ENCODE results near the gene PYGO2.
A peak's percentile ranks its signal among the peaks of the same experiment; 100 is the strongest.

The PYGO2 gene

GRCh38 chr1:155002464-155003226, 41.1 kb upstream of the PYGO2 start, which contains the start of gene ZBTB7B:
Gene ZBTB7B (plus strand): TSS chr1:155002802. CDS start chr1:155014661, 11,859 bp downstream.
- no CpG with 5 or more reads among the region's 35 CpGs for WGBS (ENCODE audit: extremely low coverage, insufficient coverage, insufficient read length)
- Histone ChIP-seq H3K36me3 (ENCODE audit: control insufficient read depth in 1 of 2, insufficient read depth in 2 of 2, low read length in 2 of 2) (peaks cover 0 to 7% of the 10 kb centered on the region in 2 experiments), H4K8ac (ENCODE audit: low read depth, low read length) (peak within 1 kb of the TSS; percentile 90), H2BK12ac (ENCODE audit: low read length) (peak within 1 kb of the TSS; percentile 85), H2AFZ (ENCODE audit: insufficient read depth, low read length, poor library complexity) (peak within 1 kb of the TSS; percentile 66), H4K12ac (ENCODE audit: low read depth, low read length) (peak within 1 kb of the TSS; percentile 86), H3K4me3 (ENCODE audit: low read depth, low read length) (peak within 1 kb of the TSS; percentile 93), H3K23ac (ENCODE audit: low read length) (no peak within 1 kb of the TSS), H4K91ac (ENCODE audit: low read depth, low read length) (peak within 1 kb of the TSS; percentile 97), H3K27me3 (ENCODE audit: insufficient read depth, low read length) (no peaks in the 10 kb centered on the region), H2BK5ac (ENCODE audit: low read depth, low read length, poor library complexity) (peak within 1 kb of the TSS; percentile 95), H2BK120ac (ENCODE audit: insufficient read depth, low read length, poor library complexity) (peak within 1 kb of the TSS; percentile 96), H3K4me2 (ENCODE audit: low read length) (peak within 1 kb of the TSS; percentile 98), H3K4ac (ENCODE audit: low read depth, low read length) (peak within 1 kb of the TSS; percentile 98), H3K4me1 (ENCODE audit: control insufficient read depth in 1 of 2, insufficient read depth in 2 of 2, low read length in 2 of 2) (peaks cover 14 to 19% of the 10 kb centered on the region in 2 experiments), H3K27ac (ENCODE audit: low read depth, low read length) (peak within 1 kb of the TSS; percentile 89), H3K79me1 (ENCODE audit: low read length) (peaks cover 36% of the 10 kb centered on the region), H3K79me2 (ENCODE audit: control insufficient read depth, insufficient read depth, low read length, poor library complexity) (peaks cover 18% of the 10 kb centered on the region), H3K9me3 (ENCODE audit: insufficient read depth, low read depth, low read length) (no peaks in the 10 kb centered on the region), H2AK5ac (ENCODE audit: low read length) (peak within 1 kb of the TSS; percentile 96), H3K9ac (ENCODE audit: low read length) (peak within 1 kb of the TSS; percentile 59), H3K14ac (ENCODE audit: low read length) (peak within 1 kb of the TSS; percentile 98), H3K18ac (ENCODE audit: low read length) (peak within 1 kb of the TSS; percentile 97)
- DNase-seq, result peak; percentile 30 to 50

GRCh38 chr1:155001675-155002463, 40.3 kb upstream of the PYGO2 start:
- peak overlapping the region; percentile 87 for H3K27ac ChIP-seq (ENCODE audit: low read depth, low read length)
- no peak overlapping the region for H3K23ac ChIP-seq (ENCODE audit: low read length)
- H3K4me2 ChIP-seq (ENCODE audit: low read length), result peak overlapping the region; percentile 98
- H4K8ac ChIP-seq (ENCODE audit: low read depth, low read length), result peak overlapping the region; percentile 43
- peak overlapping the region; percentile 74 for H2BK12ac ChIP-seq (ENCODE audit: low read length)
- peaks cover 18% of the 10 kb centered on the region for H3K79me2 ChIP-seq (ENCODE audit: control insufficient read depth, insufficient read depth, low read length, poor library complexity)
- H2BK120ac ChIP-seq (ENCODE audit: insufficient read depth, low read length, poor library complexity), result peak overlapping the region; percentile 73
- peak overlapping the region; percentile 14 for H2AFZ ChIP-seq (ENCODE audit: insufficient read depth, low read length, poor library complexity)
- H4K12ac ChIP-seq (ENCODE audit: low read depth, low read length), result no peak overlapping the region
- no peak overlapping the region for H3K4ac ChIP-seq (ENCODE audit: low read depth, low read length)
- H3K36me3 ChIP-seq (ENCODE audit: control insufficient read depth in 1 of 2, insufficient read depth in 2 of 2, low read length in 2 of 2), result peaks cover 0 to 7% of the 10 kb centered on the region in 2 experiments
- H3K4me3 ChIP-seq (ENCODE audit: low read depth, low read length), result peak overlapping the region; percentile 81
- H3K9me3 ChIP-seq (ENCODE audit: insufficient read depth, low read depth, low read length), result no peaks in the 10 kb centered on the region
- no peaks in the 10 kb centered on the region for H3K27me3 ChIP-seq (ENCODE audit: insufficient read depth, low read length)
- H2AK5ac ChIP-seq (ENCODE audit: low read length), result no peak overlapping the region
- H4K91ac ChIP-seq (ENCODE audit: low read depth, low read length), result peak overlapping the region; percentile 76
- DNase-seq, result peak; percentile 98 to 99
- WGBS (ENCODE audit: extremely low coverage, insufficient coverage, insufficient read length), result no CpG with 5 or more reads among the region's 38 CpGs
- peaks cover 36% of the 10 kb centered on the region for H3K79me1 ChIP-seq (ENCODE audit: low read length)
- peak overlapping the region; percentile 59 for H3K9ac ChIP-seq (ENCODE audit: low read length)
- peaks cover 14 to 19% of the 10 kb centered on the region in 2 experiments for H3K4me1 ChIP-seq (ENCODE audit: control insufficient read depth in 1 of 2, insufficient read depth in 2 of 2, low read length in 2 of 2)
- peak overlapping the region; percentile 58 for H3K18ac ChIP-seq (ENCODE audit: low read length)
- peak overlapping the region; percentile 64 for H3K14ac ChIP-seq (ENCODE audit: low read length)
- peak overlapping the region; percentile 85 for H2BK5ac ChIP-seq (ENCODE audit: low read depth, low read length, poor library complexity)

- Histone ChIP-seq H3K9me3 (ENCODE audit: insufficient read depth, low read depth, low read length) (no peaks in the 10 kb centered on the region), H3K18ac (ENCODE audit: low read length) (peak overlapping the region; percentile 5), H3K4me1 (ENCODE audit: control insufficient read depth in 1 of 2, insufficient read depth in 2 of 2, low read length in 2 of 2) (peaks cover 14 to 17% of the 10 kb centered on the region in 2 experiments), H2AK5ac (ENCODE audit: low read length) (no peak overlapping the region), H2BK12ac (ENCODE audit: low read length) (peak overlapping the region; percentile 13), H3K9ac (ENCODE audit: low read length) (peak overlapping the region; percentile 37), H4K12ac (ENCODE audit: low read depth, low read length) (no peak overlapping the region), H3K27me3 (ENCODE audit: insufficient read depth, low read length) (no peaks in the 10 kb centered on the region), H3K79me2 (ENCODE audit: control insufficient read depth, insufficient read depth, low read length, poor library complexity) (peaks cover 18% of the 10 kb centered on the region), H3K36me3 (ENCODE audit: control insufficient read depth in 1 of 2, insufficient read depth in 2 of 2, low read length in 2 of 2) (peaks cover 0 to 3% of the 10 kb centered on the region in 2 experiments), H3K14ac (ENCODE audit: low read length) (peak overlapping the region; percentile 10), H3K4me2 (ENCODE audit: low read length) (peak overlapping the region; percentile 98), H3K4ac (ENCODE audit: low read depth, low read length) (no peak overlapping the region), H3K4me3 (ENCODE audit: low read depth, low read length) (peak overlapping the region; percentile 81), H4K91ac (ENCODE audit: low read depth, low read length) (peak overlapping the region; percentile 76), H4K8ac (ENCODE audit: low read depth, low read length) (peak overlapping the region; percentile 43), H3K79me1 (ENCODE audit: low read length) (peaks cover 36% of the 10 kb centered on the region), H2AFZ (ENCODE audit: insufficient read depth, low read length, poor library complexity) (no peak overlapping the region), H3K27ac (ENCODE audit: low read depth, low read length) (peak overlapping the region; percentile 87), H2BK5ac (ENCODE audit: low read depth, low read length, poor library complexity) (peak overlapping the region; percentile 85), H2BK120ac (ENCODE audit: insufficient read depth, low read length, poor library complexity) (peak overlapping the region; percentile 45), H3K23ac (ENCODE audit: low read length) (no peak overlapping the region)
- no peak for DNase-seq
- WGBS (ENCODE audit: extremely low coverage, insufficient coverage, insufficient read length), result no CpG with 5 or more reads among the region's 11 CpGs
Observed at GRCh38 chr1:155001425-155001674, 39.8 kb upstream of the PYGO2 start.

GRCh38 chr1:155000726-155001424, 39.3 kb upstream of the PYGO2 start:
- peak overlapping the region; percentile 89 for H3K18ac ChIP-seq (ENCODE audit: low read length)
- peak overlapping the region; percentile 91 for H2BK120ac ChIP-seq (ENCODE audit: insufficient read depth, low read length, poor library complexity)
- no peaks in the 10 kb centered on the region for H3K27me3 ChIP-seq (ENCODE audit: insufficient read depth, low read length)
- H3K9me3 ChIP-seq (ENCODE audit: insufficient read depth, low read depth, low read length), result no peaks in the 10 kb centered on the region
- no CpG with 5 or more reads among the region's 43 CpGs for WGBS (ENCODE audit: extremely low coverage, insufficient coverage, insufficient read length)
- no peaks in the 10 kb centered on the region for H3K36me3 ChIP-seq (ENCODE audit: control insufficient read depth in 1 of 2, insufficient read depth in 2 of 2, low read length in 2 of 2)
- peak overlapping the region; percentile 67 for H3K9ac ChIP-seq (ENCODE audit: low read length)
- no peak overlapping the region for H2AK5ac ChIP-seq (ENCODE audit: low read length)
- peak overlapping the region; percentile 72 for H3K14ac ChIP-seq (ENCODE audit: low read length)
- peaks cover 36% of the 10 kb centered on the region for H3K79me1 ChIP-seq (ENCODE audit: low read length)
- peak overlapping the region; percentile 46 for H2BK12ac ChIP-seq (ENCODE audit: low read length)
- peak; percentile 98 to 99 for DNase-seq
- H3K4me2 ChIP-seq (ENCODE audit: low read length), result peak overlapping the region; percentile 98
- peak overlapping the region; percentile 98 for H2BK5ac ChIP-seq (ENCODE audit: low read depth, low read length, poor library complexity)
- no peak overlapping the region for H3K23ac ChIP-seq (ENCODE audit: low read length)
- peaks cover 14% of the 10 kb centered on the region in 2 experiments for H3K4me1 ChIP-seq (ENCODE audit: control insufficient read depth in 1 of 2, insufficient read depth in 2 of 2, low read length in 2 of 2)
- peak overlapping the region; percentile 88 for H4K8ac ChIP-seq (ENCODE audit: low read depth, low read length)
- H4K91ac ChIP-seq (ENCODE audit: low read depth, low read length), result peak overlapping the region; percentile 82
- H3K4ac ChIP-seq (ENCODE audit: low read depth, low read length), result no peak overlapping the region
- H3K79me2 ChIP-seq (ENCODE audit: control insufficient read depth, insufficient read depth, low read length, poor library complexity), result peaks cover 18% of the 10 kb centered on the region
- peak overlapping the region; percentile 96 for H3K27ac ChIP-seq (ENCODE audit: low read depth, low read length)
- peak overlapping the region; percentile 94 for H4K12ac ChIP-seq (ENCODE audit: low read depth, low read length)
- peak overlapping the region; percentile 68 for H2AFZ ChIP-seq (ENCODE audit: insufficient read depth, low read length, poor library complexity)
- peak overlapping the region; percentile 81 for H3K4me3 ChIP-seq (ENCODE audit: low read depth, low read length)

Measured in trophoblast cell (in vitro differentiated cells and primary cell).